Measurements from ENCODE around the gene IDNK. TPM values are rescaled to one million over a fixed set of nuclear protein-coding genes. Genes with fewer than 3 reads are reported as not detected.

The IDNK gene
- polyA plus RNA-seq, 12 donors: 3.1 to 7.7 (median 5.8) TPM; not detected in 2

DNA sequence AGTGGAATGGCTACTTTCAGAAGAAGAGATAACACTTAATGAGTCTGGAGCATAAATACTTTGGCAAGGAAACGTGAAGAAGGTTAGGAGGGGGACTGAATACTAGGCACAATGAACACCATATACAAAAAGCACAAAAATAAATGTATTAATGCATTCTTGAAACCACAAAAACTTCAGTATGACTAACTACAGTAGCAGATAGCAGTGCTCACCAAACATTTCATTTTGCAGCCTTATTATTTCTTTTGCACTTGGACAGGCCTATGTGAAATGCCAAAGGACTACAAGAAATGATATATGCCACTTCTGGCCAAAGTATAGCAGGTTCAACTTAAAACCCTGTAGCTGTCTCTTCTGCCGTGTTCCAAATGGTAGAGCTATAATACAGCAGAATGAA lies 58.5 kb downstream of the IDNK start:
- no peak for DNase-seq

- no peak for DNase-seq
Measured at GRCh38 chr9:83688921-83689320, 66.0 kb downstream of the IDNK start.

DNA sequence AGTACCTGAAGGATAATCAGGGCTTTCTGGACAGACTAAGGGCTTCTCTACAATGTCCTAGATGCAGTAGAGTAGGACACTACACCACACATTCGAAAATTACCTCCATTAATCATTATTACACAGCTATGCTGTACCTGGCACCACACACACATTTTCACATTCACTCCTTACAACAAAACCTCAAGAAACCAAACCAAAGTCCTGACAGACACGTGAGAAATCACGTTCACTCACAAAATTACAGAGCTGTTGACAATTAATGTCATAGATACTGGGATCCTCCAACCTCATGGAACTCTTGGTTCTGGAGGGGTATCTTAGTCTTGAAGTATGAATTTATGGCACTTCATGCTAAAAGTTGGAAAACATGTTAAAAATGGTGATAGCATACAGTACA lies 68.5 kb downstream of the IDNK start:
- no peak for DNase-seq

Other genes with a start within 250 kb of the IDNK start
- 10 to 100 TPM in 11 of 12 donors, not detected in 1; 14.2 to 62.2 (median 28.5) TPM for gene FRMD3, start 84.7 kb upstream of the IDNK start, polyA plus RNA-seq (ENCODE audit: insufficient read length in 12 of 12)
- 10 to 100 TPM in 11 of 12 donors, not detected in 1; 41.5 to 95.9 (median 73.7) TPM for gene UBQLN1, start 84.8 kb downstream of the IDNK start, polyA plus RNA-seq (ENCODE audit: insufficient read length in 12 of 12)
- gene GKAP1, start 194.6 kb downstream of the IDNK start, polyA plus RNA-seq (ENCODE audit: insufficient read length in 12 of 12): 10 to 100 TPM in 10 of 12 donors, 1 to 10 TPM in 1, not detected in 1; 9.5 to 23.0 (median 18.8) TPM